MM.1S (cell line): Measurements from ENCODE around the gene SLIT1.

ENCODE experiments used
- EZH2 ChIP-seq: fragments of 300-600 bp; sonication (generic); optimal IDR thresholded peaks from 2 replicates; pipeline ENCODE3; 2017; ENCODE audit warnings: low read depth, mild to moderate bottlenecking, antibody characterized with exemption, low read length, mixed read lengths
- EZH2phosphoT487 ChIP-seq: fragments of 300-600 bp; sonication (generic); IDR thresholded peaks from 2 replicates; pipeline ENCODE4 v1.6.1; 2018; ENCODE audit warnings: antibody characterized with exemption, low read length
- TF ChIP-seq, protein P1 (sequence below): fragments of 300-600 bp; sonication (generic); IDR thresholded peaks from 2 replicates; pipeline ENCODE4 v1.5.1; 2016; ENCODE audit warnings: antibody characterized with exemption, low read length, mixed read lengths

DNA sequence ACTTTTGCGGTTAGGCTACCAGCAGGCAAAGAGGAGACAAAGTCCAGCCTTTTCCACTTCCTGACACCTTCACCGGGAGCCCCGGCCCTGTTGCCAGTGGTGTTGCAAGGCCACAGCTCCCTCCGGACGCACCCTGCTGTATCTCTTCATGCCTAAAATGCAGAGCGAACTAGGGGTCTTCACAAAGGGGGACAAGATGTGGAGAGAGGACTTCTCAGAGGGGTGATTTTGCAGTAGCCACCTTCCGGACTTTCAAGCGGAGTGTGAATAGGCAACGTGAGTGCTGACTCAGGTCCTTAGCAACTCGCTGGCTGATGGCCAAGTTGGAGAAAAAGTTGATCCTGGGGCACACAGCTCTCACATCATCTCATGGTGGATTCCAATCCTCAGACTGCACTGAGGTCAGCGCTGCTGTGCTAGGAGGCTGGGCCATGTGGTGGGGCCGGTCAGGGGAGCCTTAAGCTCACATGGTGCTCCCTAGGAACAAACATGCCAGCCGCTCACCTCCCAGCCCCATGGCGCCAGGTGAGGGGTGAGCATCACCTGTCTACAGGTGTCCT is 187.3 kb downstream of the SLIT1 start:
- TF ChIP-seq, protein P1, sequence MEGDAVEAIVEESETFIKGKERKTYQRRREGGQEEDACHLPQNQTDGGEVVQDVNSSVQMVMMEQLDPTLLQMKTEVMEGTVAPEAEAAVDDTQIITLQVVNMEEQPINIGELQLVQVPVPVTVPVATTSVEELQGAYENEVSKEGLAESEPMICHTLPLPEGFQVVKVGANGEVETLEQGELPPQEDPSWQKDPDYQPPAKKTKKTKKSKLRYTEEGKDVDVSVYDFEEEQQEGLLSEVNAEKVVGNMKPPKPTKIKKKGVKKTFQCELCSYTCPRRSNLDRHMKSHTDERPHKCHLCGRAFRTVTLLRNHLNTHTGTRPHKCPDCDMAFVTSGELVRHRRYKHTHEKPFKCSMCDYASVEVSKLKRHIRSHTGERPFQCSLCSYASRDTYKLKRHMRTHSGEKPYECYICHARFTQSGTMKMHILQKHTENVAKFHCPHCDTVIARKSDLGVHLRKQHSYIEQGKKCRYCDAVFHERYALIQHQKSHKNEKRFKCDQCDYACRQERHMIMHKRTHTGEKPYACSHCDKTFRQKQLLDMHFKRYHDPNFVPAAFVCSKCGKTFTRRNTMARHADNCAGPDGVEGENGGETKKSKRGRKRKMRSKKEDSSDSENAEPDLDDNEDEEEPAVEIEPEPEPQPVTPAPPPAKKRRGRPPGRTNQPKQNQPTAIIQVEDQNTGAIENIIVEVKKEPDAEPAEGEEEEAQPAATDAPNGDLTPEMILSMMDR: no peak
- no peak for TF ChIP-seq EZH2
- no peak for TF ChIP-seq EZH2phosphoT487
